ENCODE results near the gene TMEM259. TPM values are rescaled to one million over a fixed set of nuclear protein-coding genes. Genes with fewer than 3 reads are reported as not detected.

The TMEM259 gene
- total and polyA plus RNA-seq, 9 of the 15 experiments (the other 6 are each of a cell fraction or from before 2014, with no cell fraction given) = 0.52 to 231 (median 63.6) TPM

DNA sequence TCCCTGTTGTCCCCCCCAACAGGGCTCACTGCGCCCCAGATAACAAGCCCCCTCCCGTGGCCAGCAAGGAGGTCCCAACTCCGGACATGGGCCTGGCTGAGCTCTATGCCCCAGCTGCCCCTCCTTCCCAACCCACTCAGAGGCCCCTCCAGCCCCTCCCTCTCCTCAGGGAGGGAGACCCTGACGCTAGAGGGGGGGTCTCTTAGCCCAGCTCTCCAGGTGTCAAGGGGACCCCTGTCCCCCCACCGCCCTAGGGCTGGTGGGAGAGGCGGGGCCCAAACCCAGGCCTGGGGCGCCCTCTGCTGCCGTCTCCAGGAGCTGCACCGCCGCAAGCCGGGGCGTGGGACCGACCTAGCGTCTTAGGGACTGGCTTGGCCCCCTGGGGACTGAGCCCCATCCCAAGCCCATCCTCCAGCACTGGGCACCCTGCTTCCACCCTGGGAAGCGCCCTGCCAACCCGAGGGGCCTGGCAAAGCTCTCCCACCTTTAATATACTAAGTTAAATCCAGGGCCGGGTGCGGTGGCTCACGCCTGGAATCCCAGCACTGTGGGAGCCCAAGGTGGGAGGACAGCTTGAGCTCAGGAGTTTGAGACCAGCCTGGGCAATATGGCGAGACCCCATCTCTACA is 19.3 kb downstream of the TMEM259 start (continued):
- TF ChIP-seq, protein P1, sequence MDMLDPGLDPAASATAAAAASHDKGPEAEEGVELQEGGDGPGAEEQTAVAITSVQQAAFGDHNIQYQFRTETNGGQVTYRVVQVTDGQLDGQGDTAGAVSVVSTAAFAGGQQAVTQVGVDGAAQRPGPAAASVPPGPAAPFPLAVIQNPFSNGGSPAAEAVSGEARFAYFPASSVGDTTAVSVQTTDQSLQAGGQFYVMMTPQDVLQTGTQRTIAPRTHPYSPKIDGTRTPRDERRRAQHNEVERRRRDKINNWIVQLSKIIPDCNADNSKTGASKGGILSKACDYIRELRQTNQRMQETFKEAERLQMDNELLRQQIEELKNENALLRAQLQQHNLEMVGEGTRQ (CRISPR knock-in tag; IDR thresholded peaks at IDR 0.05) = no peak
- TF ChIP-seq ZNF79 (CRISPR knock-in tag; IDR thresholded peaks at IDR 0.05; ENCODE audit: low read depth) (no peak), KLF13 (tag; IDR thresholded peaks at IDR 0.05; ENCODE audit: borderline replicate concordance, low read depth) (no peak), TARDBP (IDR thresholded peaks at IDR 0.05) (no peak), ZFP36 (IDR thresholded peaks at IDR 0.05; ENCODE audit: low read depth, low read length, partially characterized antibody) (no peak), DMBX1 (CRISPR knock-in tag; IDR thresholded peaks at IDR 0.05; ENCODE audit: borderline replicate concordance) (no peak), ZNF780A (CRISPR knock-in tag; IDR thresholded peaks at IDR 0.05) (no peak), BRCA1 (IDR thresholded peaks at IDR 0.05) (no peak), BRCA1 (CRISPR knock-in tag; IDR thresholded peaks at IDR 0.05) (no peak), ETV5 (CRISPR knock-in tag; IDR thresholded peaks at IDR 0.05; ENCODE audit: low read depth) (no peak), TAF7 (tag; IDR thresholded peaks at IDR 0.05) (no peak), HDAC3 (IDR thresholded peaks at IDR 0.05; ENCODE audit: borderline replicate concordance, partially characterized antibody) (no peak), ARHGAP35 (IDR thresholded peaks at IDR 0.05; ENCODE audit: partially characterized antibody) (no peak), HLTF (IDR thresholded peaks at IDR 0.05) (no peak), ZNF217 (CRISPR knock-in tag; IDR thresholded peaks at IDR 0.05) (no peak), NBN (IDR thresholded peaks at IDR 0.05; ENCODE audit: low read depth) (no peak), GABPB1 (CRISPR knock-in tag; IDR thresholded peaks at IDR 0.05) (no peak), ZNF140 (CRISPR knock-in tag; IDR thresholded peaks at IDR 0.05) (no peak), SUPT5H (IDR thresholded peaks at IDR 0.05) (no peak), NCOA1 (IDR thresholded peaks at IDR 0.05; ENCODE audit: low read depth) (no peak), ARNT (IDR thresholded peaks at IDR 0.05) (no peak), HNRNPL (IDR thresholded peaks at IDR 0.05; ENCODE audit: low read depth, low read length) (no peak), ZNF316 (IDR thresholded peaks at IDR 0.05) (no peak), SMAD3 (CRISPR knock-in tag; conservative IDR thresholded peaks at IDR 0.05) (0 out of 2 replicates have a peak, but pooled peaks have one; percentile 36)
- TF ChIP-seq, protein P2, sequence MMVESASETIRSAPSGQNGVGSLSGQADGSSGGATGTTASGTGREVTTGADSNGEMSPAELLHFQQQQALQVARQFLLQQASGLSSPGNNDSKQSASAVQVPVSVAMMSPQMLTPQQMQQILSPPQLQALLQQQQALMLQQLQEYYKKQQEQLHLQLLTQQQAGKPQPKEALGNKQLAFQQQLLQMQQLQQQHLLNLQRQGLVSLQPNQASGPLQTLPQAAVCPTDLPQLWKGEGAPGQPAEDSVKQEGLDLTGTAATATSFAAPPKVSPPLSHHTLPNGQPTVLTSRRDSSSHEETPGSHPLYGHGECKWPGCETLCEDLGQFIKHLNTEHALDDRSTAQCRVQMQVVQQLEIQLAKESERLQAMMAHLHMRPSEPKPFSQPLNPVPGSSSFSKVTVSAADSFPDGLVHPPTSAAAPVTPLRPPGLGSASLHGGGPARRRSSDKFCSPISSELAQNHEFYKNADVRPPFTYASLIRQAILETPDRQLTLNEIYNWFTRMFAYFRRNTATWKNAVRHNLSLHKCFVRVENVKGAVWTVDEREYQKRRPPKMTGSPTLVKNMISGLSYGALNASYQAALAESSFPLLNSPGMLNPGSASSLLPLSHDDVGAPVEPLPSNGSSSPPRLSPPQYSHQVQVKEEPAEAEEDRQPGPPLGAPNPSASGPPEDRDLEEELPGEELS (CRISPR knock-in tag; IDR thresholded peaks at IDR 0.05; ENCODE audit: borderline replicate concordance) = no peak
- TF ChIP-seq, protein P3, sequence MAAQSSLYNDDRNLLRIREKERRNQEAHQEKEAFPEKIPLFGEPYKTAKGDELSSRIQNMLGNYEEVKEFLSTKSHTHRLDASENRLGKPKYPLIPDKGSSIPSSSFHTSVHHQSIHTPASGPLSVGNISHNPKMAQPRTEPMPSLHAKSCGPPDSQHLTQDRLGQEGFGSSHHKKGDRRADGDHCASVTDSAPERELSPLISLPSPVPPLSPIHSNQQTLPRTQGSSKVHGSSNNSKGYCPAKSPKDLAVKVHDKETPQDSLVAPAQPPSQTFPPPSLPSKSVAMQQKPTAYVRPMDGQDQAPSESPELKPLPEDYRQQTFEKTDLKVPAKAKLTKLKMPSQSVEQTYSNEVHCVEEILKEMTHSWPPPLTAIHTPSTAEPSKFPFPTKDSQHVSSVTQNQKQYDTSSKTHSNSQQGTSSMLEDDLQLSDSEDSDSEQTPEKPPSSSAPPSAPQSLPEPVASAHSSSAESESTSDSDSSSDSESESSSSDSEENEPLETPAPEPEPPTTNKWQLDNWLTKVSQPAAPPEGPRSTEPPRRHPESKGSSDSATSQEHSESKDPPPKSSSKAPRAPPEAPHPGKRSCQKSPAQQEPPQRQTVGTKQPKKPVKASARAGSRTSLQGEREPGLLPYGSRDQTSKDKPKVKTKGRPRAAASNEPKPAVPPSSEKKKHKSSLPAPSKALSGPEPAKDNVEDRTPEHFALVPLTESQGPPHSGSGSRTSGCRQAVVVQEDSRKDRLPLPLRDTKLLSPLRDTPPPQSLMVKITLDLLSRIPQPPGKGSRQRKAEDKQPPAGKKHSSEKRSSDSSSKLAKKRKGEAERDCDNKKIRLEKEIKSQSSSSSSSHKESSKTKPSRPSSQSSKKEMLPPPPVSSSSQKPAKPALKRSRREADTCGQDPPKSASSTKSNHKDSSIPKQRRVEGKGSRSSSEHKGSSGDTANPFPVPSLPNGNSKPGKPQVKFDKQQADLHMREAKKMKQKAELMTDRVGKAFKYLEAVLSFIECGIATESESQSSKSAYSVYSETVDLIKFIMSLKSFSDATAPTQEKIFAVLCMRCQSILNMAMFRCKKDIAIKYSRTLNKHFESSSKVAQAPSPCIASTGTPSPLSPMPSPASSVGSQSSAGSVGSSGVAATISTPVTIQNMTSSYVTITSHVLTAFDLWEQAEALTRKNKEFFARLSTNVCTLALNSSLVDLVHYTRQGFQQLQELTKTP (IDR thresholded peaks at IDR 0.05; ENCODE audit: low read depth in 1 of 2, partially characterized antibody in 2 of 2) = no peak
